OCI-LY7 (cell line): ENCODE results near the gene SH2D1B. TPM values are rescaled to one million over a fixed set of nuclear protein-coding genes. Genes with fewer than 3 reads are reported as not detected.

Experiments
- BruUV-seq: library from RNA; stranded (reverse); fragments of 400-500 nt; replicated peaks from 2 replicates; lab custom pipeline; 2021; lab: Mats Ljungman, UMichigan
- CTCF ChIA-PET: fragments of 300-600 bp; sonication (Branson Sonifier 250); formaldehyde crosslinking; loops from one replicate; lab custom pipeline; 2022; ENCODE audit warnings: antibody characterized with exemption; ENCODE audit not compliant: unreplicated experiment; lab: Charles Lee
- POLR2A ChIA-PET: fragments of 300-600 bp; sonication (Branson Sonifier 250); formaldehyde crosslinking; loops from one replicate; lab custom pipeline; 2022; ENCODE audit warnings: antibody characterized with exemption; lab: Charles Lee
- DNase-seq: peaks from one replicate; pipeline ENCODE4 v3.0.0-alpha.2; 2015; ENCODE audit warnings: low spot score
- H2AFZ ChIP-seq: fragments of 200-600 bp; sonication (generic), shearing (Covaris generic); 2 replicates; pipeline ENCODE4 v1.6.1; 2014; ENCODE audit warnings: mild to moderate bottlenecking, antibody characterized with exemption, low read length, moderate library complexity
- H3K27ac ChIP-seq: fragments of 200-600 bp; sonication (generic); 2 replicates; pipeline ENCODE4 v1.5.1; 2014; ENCODE audit warnings: mixed run types, low read depth, mild to moderate bottlenecking, moderate library complexity, low read length, inconsistent platforms; ENCODE audit not compliant: poor library complexity, severe bottlenecking
- H3K36me3 ChIP-seq: fragments of 200-600 bp; sonication (generic); 2 replicates; pipeline ENCODE4 v1.6.1; 2014; ENCODE audit warnings: mild to moderate bottlenecking, antibody characterized with exemption, low read length, moderate library complexity, mixed read lengths; ENCODE audit not compliant: insufficient read depth
- H3K4me1 ChIP-seq: fragments of 200-600 bp; sonication (generic); 2 replicates; pipeline ENCODE4 v1.5.1; 2014; ENCODE audit warnings: mild to moderate bottlenecking, low read length; ENCODE audit not compliant: insufficient read depth, poor library complexity, severe bottlenecking
- H3K4me2 ChIP-seq: fragments of 200-600 bp; sonication (generic); 2 replicates; pipeline ENCODE4 v1.6.1; 2014; ENCODE audit warnings: mild to moderate bottlenecking, low read length
- H3K4me3 ChIP-seq: fragments of 200-600 bp; sonication (generic); 2 replicates; pipeline ENCODE4 v1.5.1; 2014; ENCODE audit warnings: mild to moderate bottlenecking, low read depth, low read length; ENCODE audit not compliant: poor library complexity, severe bottlenecking
- H3K79me2 ChIP-seq: fragments of 200-600 bp; sonication (generic); 2 replicates; pipeline ENCODE4 v1.6.1; 2016; ENCODE audit warnings: low read depth, mild to moderate bottlenecking, low read length, moderate library complexity, mixed read lengths; ENCODE audit not compliant: insufficient read depth
- H3K9me2 ChIP-seq: fragments of 200-600 bp; sonication (generic); 2 replicates; pipeline ENCODE4 v1.6.1; 2016; ENCODE audit warnings: mild to moderate bottlenecking, low read length, mixed read lengths; ENCODE audit not compliant: insufficient read depth
- H3K9me3 ChIP-seq: fragments of 200-600 bp; sonication (generic); 2 replicates; pipeline ENCODE4 v1.6.1; 2014; ENCODE audit warnings: mild to moderate bottlenecking, mixed run types, low read length, mixed read lengths
- H4K20me1 ChIP-seq: fragments of 200-600 bp; sonication (generic); 2 replicates; pipeline ENCODE4 v1.6.1; 2014; ENCODE audit warnings: mild to moderate bottlenecking, antibody characterized with exemption, low read length, moderate library complexity, mixed read lengths; ENCODE audit not compliant: insufficient read depth
- CTCF ChIP-seq: fragments of 200-600 bp; sonication (generic); conservative IDR thresholded peaks from 2 replicates; pipeline ENCODE4 v1.5.1; 2014; ENCODE audit warnings: mild to moderate bottlenecking, antibody characterized with exemption, low read length, moderate library complexity, mixed read lengths
- EZH2phosphoT487 ChIP-seq: fragments of 200-600 bp; sonication (generic); IDR thresholded peaks from 2 replicates; pipeline ENCODE4 v1.6.1; 2018; ENCODE audit warnings: low read depth, borderline replicate concordance, mild to moderate bottlenecking, mixed run types, antibody characterized with exemption, low read length, moderate library complexity, mixed read lengths
- intact Hi-C: fragments of 100-400 bp; cut with micrococcal nuclease; formaldehyde crosslinking; loops from one replicate; pipeline ENCODE4 v1.10.0; 2022; ENCODE audit not compliant: unreplicated experiment
- total RNA-seq, 2 experiments: library from RNA; depleted of rRNA in 1 of 2; stranded (reverse); fragments of >200 nt in 1 of 2; shearing (Covaris generic) in 1 of 2; gene quantifications; 2 replicates each; pipeline ENCODE4 v1.2.3, GENCODE V29; 2014 to 2022

Gene SH2D1B
- total RNA-seq, 2 experiments from 2014 or later = not detected

GRCh38 chr1:162380061-162380846 is 31.7 kb downstream of the SH2D1B start:
- Histone ChIP-seq H3K9me3 (no peaks in the 10 kb centered on the region), H3K36me3 (no peaks in the 10 kb centered on the region), H3K9me2 (no peaks in the 10 kb centered on the region), H3K27ac (no peak overlapping the region), H4K20me1 (no peaks in the 10 kb centered on the region), H3K4me2 (no peak overlapping the region), H3K4me1 (no peaks in the 10 kb centered on the region), H2AFZ (no peak overlapping the region), H3K79me2 (no peaks in the 10 kb centered on the region), H3K4me3 (no peak overlapping the region)
- TF ChIP-seq EZH2phosphoT487 (no peak), CTCF (no peak)
- CTCF ChIA-PET = no interaction called here
- DNase-seq = no peak
- intact Hi-C loops = no loop called here
- POLR2A ChIA-PET = interaction anchor here (0.6 kb wide), 1 partner anchor 316 kb away, joined by 6 read pairs; no protein-coding TSS in a partner anchor
- BruUV-seq = no TSS peak

DNA sequence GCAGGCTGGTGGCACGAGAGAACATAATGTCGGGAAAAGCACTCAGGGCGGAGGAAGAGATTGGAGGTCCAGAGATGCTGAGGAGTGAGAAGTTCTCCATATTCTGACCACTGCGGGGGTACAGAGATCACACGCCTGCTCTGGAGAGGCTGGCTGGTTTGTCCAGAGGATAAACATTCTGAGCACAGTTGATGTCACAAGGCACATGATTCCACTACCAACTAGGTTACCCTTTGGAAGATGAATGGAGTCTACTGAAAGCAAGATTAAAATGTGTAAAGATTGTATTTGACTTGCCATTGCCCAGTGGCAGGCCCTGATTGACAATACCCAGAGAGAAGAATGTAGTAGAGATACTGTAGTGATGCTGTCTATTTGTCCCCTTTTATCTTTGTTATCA is 35.2 kb downstream of the SH2D1B start, which contains the start of gene SPATA46:
Gene SPATA46, minus strand, starts transcription at position 164 of the 400 bp plus-strand sequence. Its CDS starts 64 bp downstream, at position 100.
- Histone ChIP-seq H4K20me1 (no peaks in the 10 kb centered on the region), H2AFZ (no peak within 1 kb of the TSS), H3K36me3 (no peaks in the 10 kb centered on the region), H3K27ac (no peak within 1 kb of the TSS), H3K4me3 (no peak within 1 kb of the TSS), H3K79me2 (no peaks in the 10 kb centered on the region), H3K4me1 (no peaks in the 10 kb centered on the region), H3K9me2 (no peaks in the 10 kb centered on the region), H3K9me3 (no peaks in the 10 kb centered on the region), H3K4me2 (no peak within 1 kb of the TSS)
- TF ChIP-seq CTCF (no peak), EZH2phosphoT487 (no peak)
- DNase-seq = no peak
- BruUV-seq = no TSS peak
- CTCF ChIA-PET = no interaction called here
- POLR2A ChIA-PET = interaction anchor here (0.6 kb wide), 1 partner anchor 23 kb away, joined by 3 read pairs; no protein-coding TSS in a partner anchor
- intact Hi-C loops = no loop called here

- H3K36me3 ChIP-seq = no peaks in the 10 kb centered on the region
- H3K4me2 ChIP-seq = no peak overlapping the region
- H3K79me2 ChIP-seq = no peaks in the 10 kb centered on the region
- H3K4me1 ChIP-seq = no peaks in the 10 kb centered on the region
- H3K9me3 ChIP-seq = no peaks in the 10 kb centered on the region
- CTCF ChIA-PET = no interaction called here
- H3K4me3 ChIP-seq = no peak overlapping the region
- POLR2A ChIA-PET = no interaction called here
- BruUV-seq = no TSS peak
- H3K9me2 ChIP-seq = no peaks in the 10 kb centered on the region
- intact Hi-C loops = no loop called here
- H2AFZ ChIP-seq = no peak overlapping the region
- H4K20me1 ChIP-seq = no peaks in the 10 kb centered on the region
- H3K27ac ChIP-seq = no peak overlapping the region
- DNase-seq = no peak
- TF ChIP-seq CTCF = no peak
- TF ChIP-seq EZH2phosphoT487 = no peak
Observed at GRCh38 chr1:162375463-162375862, 36.5 kb downstream of the SH2D1B start.
